PC-3 (cell line): ENCODE results near the gene IFT122. TPM values are rescaled to one million over a fixed set of nuclear protein-coding genes. Genes with fewer than 3 reads are reported as not detected.

Experiments used
- ATAC-seq: fragments of 200-7000 bp; cut with Tn5 transposase; 2 replicates; pipeline ENCODE4 v1.9.1; 2020; ENCODE audit warnings: mild to moderate bottlenecking, moderate library complexity
- BruUV-seq: library from RNA; stranded (reverse); fragments of 400-500 nt; replicated peaks from 2 replicates; lab custom pipeline; 2021; lab: Mats Ljungman, UMichigan
- CTCF ChIA-PET: fragments of 300-600 bp; sonication (Branson Sonifier 250); formaldehyde crosslinking; loops from one replicate; lab custom pipeline; 2022; ENCODE audit warnings: antibody characterized with exemption; lab: Charles Lee
- POLR2A ChIA-PET: fragments of 300-600 bp; sonication (Branson Sonifier 250); formaldehyde crosslinking; loops from one replicate; lab custom pipeline; 2022; ENCODE audit warnings: antibody characterized with exemption; ENCODE audit not compliant: unreplicated experiment; lab: Charles Lee
- DNase-seq: peaks from one replicate; pipeline ENCODE4 v3.0.0-alpha.2; 2015
- H2AFZ ChIP-seq: fragments of 300-600 bp; sonication (generic); 2 replicates; pipeline ENCODE4 v1.6.0; 2016; ENCODE audit warnings: antibody characterized with exemption, low read length
- H3F3A ChIP-seq: fragments of 300-600 bp; sonication (generic); one replicate; pipeline ENCODE4 v1.6.0; 2017; ENCODE audit warnings: antibody characterized with exemption, low read length, control low read depth, mild to moderate bottlenecking; ENCODE audit not compliant: unreplicated experiment
- H3K27ac ChIP-seq: fragments of 300-600 bp; sonication (generic); 2 replicates; pipeline ENCODE4 v1.5.1; 2016; ENCODE audit warnings: mild to moderate bottlenecking, low read length
- H3K27me3 ChIP-seq: fragments of 300-600 bp; sonication (generic); 2 replicates; pipeline ENCODE4 v1.6.1; 2016; ENCODE audit warnings: low read length, mixed read lengths
- H3K36me3 ChIP-seq: fragments of 300-600 bp; sonication (generic); 2 replicates; pipeline ENCODE4 v1.6.1; 2016; ENCODE audit warnings: low read depth, mixed run types, low read length, mixed read lengths
- H3K4me1 ChIP-seq: fragments of 300-600 bp; sonication (generic); 2 replicates; pipeline ENCODE4 v1.5.1; 2016; ENCODE audit warnings: low read length; ENCODE audit not compliant: insufficient read depth
- H3K4me2 ChIP-seq: fragments of 300-600 bp; sonication (generic); 2 replicates; pipeline ENCODE4 v1.6.0; 2016; ENCODE audit warnings: low read length
- H3K4me3 ChIP-seq: fragments of 300-600 bp; sonication (generic); 2 replicates; pipeline ENCODE4 v1.5.1; 2016; ENCODE audit warnings: mild to moderate bottlenecking, low read length, mixed read lengths
- H3K79me2 ChIP-seq: fragments of 300-600 bp; sonication (generic); 2 replicates; pipeline ENCODE4 v1.6.1; 2017; ENCODE audit warnings: low read length, mixed read lengths
- H3K9ac ChIP-seq: fragments of 300-600 bp; sonication (generic); 2 replicates; pipeline ENCODE4 v1.6.0; 2016; ENCODE audit warnings: mild to moderate bottlenecking, low read length
- H3K9me2 ChIP-seq: fragments of 300-600 bp; sonication (generic); replicated peaks from 2 replicates; pipeline ENCODE4 v1.6.1; 2016; ENCODE audit warnings: mixed run types, low read length, mixed read lengths
- H3K9me3 ChIP-seq: fragments of 300-600 bp; sonication (generic); 2 replicates; pipeline ENCODE4 v1.6.1; 2016; ENCODE audit warnings: low read length, mixed read lengths
- H4K20me1 ChIP-seq: fragments of 300-600 bp; sonication (generic); 2 replicates; pipeline ENCODE4 v1.6.1; 2016; ENCODE audit warnings: low read length, mixed read lengths
- CTCF ChIP-seq: fragments of 300-600 bp; sonication (generic); conservative IDR thresholded peaks from 2 replicates; pipeline ENCODE4 v1.5.1; 2017; ENCODE audit warnings: antibody characterized with exemption, low read depth, mild to moderate bottlenecking, low read length
- EZH2 ChIP-seq: fragments of 300-600 bp; sonication (generic); IDR thresholded peaks from one replicate; pipeline ENCODE4 v1.6.1; 2017; ENCODE audit warnings: antibody characterized with exemption, mild to moderate bottlenecking, low read length; ENCODE audit not compliant: unreplicated experiment
- EZH2phosphoT487 ChIP-seq: fragments of 300-600 bp; sonication (generic); IDR thresholded peaks from 2 replicates; pipeline ENCODE4 v1.6.1; 2018; ENCODE audit warnings: mild to moderate bottlenecking, antibody characterized with exemption, low read length, borderline replicate concordance
- intact Hi-C: fragments of 100-400 bp; cut with micrococcal nuclease; formaldehyde crosslinking; loops from 2 replicates; pipeline ENCODE4 v1.9.0; 2023
- total RNA-seq: library from RNA; depleted of rRNA; stranded (reverse); fragments of >200 nt; gene quantifications from 2 replicates; pipeline ENCODE4 v1.2.3, GENCODE V29; 2014

The IFT122 gene
- total RNA-seq, 1 experiment from 2014 or later = 10.2 TPM

GRCh38 chr3:129439226-129439816 lies 703 bp upstream of the IFT122 start:
- intact Hi-C loops = no loop called here
- peak overlapping the region; percentile 97 for H2AFZ ChIP-seq
- peaks cover 46% of the 10 kb centered on the region for H3K79me2 ChIP-seq
- POLR2A ChIA-PET = interaction anchor here (0.6 kb wide), 1 partner anchor 469 kb away, joined by 23 read pairs; no protein-coding TSS in a partner anchor
- TSS peak; percentile 62 for BruUV-seq
- peak overlapping the region; percentile 96 for H3K4me3 ChIP-seq
- H3F3A ChIP-seq = no peaks in the 10 kb centered on the region
- no peaks in the 10 kb centered on the region for H4K20me1 ChIP-seq
- peaks cover 3% of the 10 kb centered on the region; the same call in 1 of the 2 replicates for H3K36me3 ChIP-seq
- H3K4me2 ChIP-seq = peak overlapping the region; percentile 97
- CTCF ChIA-PET = interaction anchor here (0.7 to 2.4 kb wide), 2 partner anchors 56 to 240 kb away, joined by 3 to 8 read pairs; no protein-coding TSS in a partner anchor
- peak overlapping the region; percentile 95 for H3K9ac ChIP-seq
- peaks cover 16% of the 10 kb centered on the region for H3K4me1 ChIP-seq
- no peaks in the 10 kb centered on the region for H3K27me3 ChIP-seq
- peak overlapping the region; percentile 39 for H3K27ac ChIP-seq
- H3K9me3 ChIP-seq = no peaks in the 10 kb centered on the region
- peak; percentile 3; the same call in 1 of the 2 replicates for ATAC-seq
- TF ChIP-seq EZH2 (no peak), CTCF (no peak), EZH2phosphoT487 (no peak)
- DNase-seq = no peak
- H3K9me2 ChIP-seq = no peaks in the 10 kb centered on the region

GRCh38 chr3:129440618-129441190 lies 680 bp downstream of the IFT122 start:
- Histone ChIP-seq H3K36me3 (peaks cover 3% of the 10 kb centered on the region; the same call in 1 of the 2 replicates), H3K79me2 (peaks cover 46% of the 10 kb centered on the region), H2AFZ (peak overlapping the region; percentile 90), H4K20me1 (no peaks in the 10 kb centered on the region), H3K4me1 (peaks cover 15% of the 10 kb centered on the region), H3K27ac (peak overlapping the region; percentile 81), H3K9ac (peak overlapping the region; percentile 95), H3K4me3 (peak overlapping the region; percentile 96), H3K4me2 (peak overlapping the region; percentile 97), H3K27me3 (no peaks in the 10 kb centered on the region), H3F3A (no peaks in the 10 kb centered on the region), H3K9me2 (no peaks in the 10 kb centered on the region), H3K9me3 (no peaks in the 10 kb centered on the region)
- TSS peak; percentile 57 for BruUV-seq
- CTCF ChIA-PET = interaction anchor here (2.4 kb wide), 1 partner anchor 57 kb away, joined by 8 read pairs; no protein-coding TSS in a partner anchor
- DNase-seq (no peak), ATAC-seq (no peak)
- intact Hi-C loops = loop anchor here (1.0 to 5.0 kb wide), 2 partner anchors 41 to 58 kb away; no protein-coding TSS in a partner anchor
- POLR2A ChIA-PET = no interaction called here
- TF ChIP-seq EZH2phosphoT487 (no peak), EZH2 (no peak), CTCF (no peak)
